Activated CD8-positive, alpha-beta memory T cell treated with anti-CD3 and anti-CD28 coated beads, Interleukin-2, amount 50 U/mL, for 4 hours (primary cell): ENCODE data around the gene MRFAP1.
A peak's percentile ranks its signal among the peaks of the same experiment; 100 is the strongest.
"Not testable (repeated sequence)": the region's sequence is repeated elsewhere in the genome, so short reads cannot be mapped to it uniquely, and the experiment has no call there.

Experiments used
- DNase-seq: peaks from one replicate; pipeline ENCODE4 v3.0.0-alpha.2; 2020

MRFAP1 gene

GRCh38 chr4:6639137-6639680 is 1.3 kb upstream of the MRFAP1 start:
- DNase-seq, result no peak

- peak; percentile 50 for DNase-seq
These were observed 882 bp downstream of the MRFAP1 start for GRCh38 chr4:6641164-6641970.

GRCh38 chr4:6641971-6642320 is 1.5 kb downstream of the MRFAP1 start:
- no peak for DNase-seq

- no peak for DNase-seq
These were observed 2.8 kb downstream of the MRFAP1 start for GRCh38 chr4:6643141-6643847.

GRCh38 chr4:6644792-6645530 is 4.5 kb downstream of the MRFAP1 start:
- no peak for DNase-seq

GRCh38 chr4:6647169-6647568 is 6.7 kb downstream of the MRFAP1 start:
- no peak for DNase-seq

GRCh38 chr4:6647582-6648230 is 7.2 kb downstream of the MRFAP1 start:
- no peak for DNase-seq

- DNase-seq, result no peak
These were observed 8.7 kb downstream of the MRFAP1 start for GRCh38 chr4:6649216-6649615.

- DNase-seq, result not testable (repeated sequence)
These were observed 13.7 kb downstream of the MRFAP1 start for GRCh38 chr4:6654211-6654610.

GRCh38 chr4:6655291-6655690 is 14.8 kb downstream of the MRFAP1 start:
- not testable (repeated sequence) for DNase-seq

- DNase-seq, result no peak
These were observed 15.4 kb downstream of the MRFAP1 start for GRCh38 chr4:6655924-6656323.

- no peak for DNase-seq
These were observed 17.0 kb downstream of the MRFAP1 start for GRCh38 chr4:6657242-6658208.

GRCh38 chr4:6658209-6658595 is 17.7 kb downstream of the MRFAP1 start:
- DNase-seq, result no peak

- DNase-seq, result peak; percentile 59
These were observed 18.2 kb downstream of the MRFAP1 start for GRCh38 chr4:6658597-6659075.

- DNase-seq, result no peak
These were observed 19.4 kb downstream of the MRFAP1 start for GRCh38 chr4:6659897-6660296.

- DNase-seq, result no peak
These were observed 19.9 kb downstream of the MRFAP1 start for GRCh38 chr4:6660430-6660829.

GRCh38 chr4:6662591-6662990 is 22.1 kb downstream of the MRFAP1 start:
- no peak for DNase-seq

GRCh38 chr4:6663596-6664393 is 23.3 kb downstream of the MRFAP1 start:
- DNase-seq, result no peak

- DNase-seq, result no peak
These were observed 24.8 kb downstream of the MRFAP1 start for GRCh38 chr4:6665320-6665654.

GRCh38 chr4:6668391-6668790 is 27.9 kb downstream of the MRFAP1 start:
- DNase-seq, result no peak

- DNase-seq, result no peak
These were observed 31.2 kb downstream of the MRFAP1 start for GRCh38 chr4:6671648-6672047.
